ENCODE measurements around the gene IL5RA. TPM values are rescaled to one million over a fixed set of nuclear protein-coding genes. Genes with fewer than 3 reads are reported as not detected.

The IL5RA gene
- total and polyA plus RNA-seq, 2 experiments from 2014 or later: 1.5 TPM; not detected in 1

- H3K4me3 ChIP-seq: no peak overlapping the region
- TF ChIP-seq EZH2phosphoT487 (IDR thresholded peaks at IDR 0.05; ENCODE audit: low read depth, severe bottlenecking, unreplicated experiment) (no peak), CTCF (IDR thresholded peaks at IDR 0.05; ENCODE audit: poor library complexity) (no peak), EZH2 (IDR thresholded peaks at IDR 0.05; ENCODE audit: borderline replicate concordance) (no peak)
- H3K36me3 ChIP-seq (replicated peaks; ENCODE audit: insufficient read depth, low read depth): no peaks in the 10 kb centered on the region
- H3K9me3 ChIP-seq (ENCODE audit: low read depth): no peaks in the 10 kb centered on the region
- H4K20me1 ChIP-seq (ENCODE audit: insufficient read depth, poor library complexity, severe bottlenecking): no peaks in the 10 kb centered on the region
- H2AFZ ChIP-seq: no peak overlapping the region
- no peaks in the 10 kb centered on the region for H3K27me3 ChIP-seq
- peaks cover 13% of the 10 kb centered on the region for H3K4me1 ChIP-seq (ENCODE audit: insufficient read depth)
- WGBS (ENCODE audit: low lambda C conversion rate, missing lambda C conversion rate): 78% methylated on average over 5 of the region's 5 CpGs
- H3K27ac ChIP-seq: no peak overlapping the region
- no peak for DNase-seq (ENCODE audit: low spot score)
- H3K79me2 ChIP-seq: peaks cover 49% of the 10 kb centered on the region
- H3K9me2 ChIP-seq (replicated peaks; ENCODE audit: insufficient read depth): no peaks in the 10 kb centered on the region
- no peak overlapping the region for H3K4me2 ChIP-seq
Observed at GRCh38 chr3:3129579-3129978, 19.4 kb upstream of the IL5RA start.

- Histone ChIP-seq H3K27ac (peak overlapping the region; percentile 97), H3K4me2 (peak overlapping the region; percentile 98), H3K27me3 (no peaks in the 10 kb centered on the region), H3K9me3 (ENCODE audit: low read depth) (no peaks in the 10 kb centered on the region), H3K4me3 (peak overlapping the region; percentile 77), H3K36me3 (replicated peaks; ENCODE audit: insufficient read depth, low read depth) (no peaks in the 10 kb centered on the region), H3K9me2 (replicated peaks; ENCODE audit: insufficient read depth) (no peaks in the 10 kb centered on the region), H2AFZ (peak overlapping the region; percentile 86), H3K79me2 (peaks cover 29% of the 10 kb centered on the region), H3K4me1 (ENCODE audit: insufficient read depth) (peaks cover 13% of the 10 kb centered on the region), H4K20me1 (ENCODE audit: insufficient read depth, poor library complexity, severe bottlenecking) (no peaks in the 10 kb centered on the region)
- 35% methylated on average over 20 of the region's 20 CpGs for WGBS (ENCODE audit: low lambda C conversion rate, missing lambda C conversion rate)
- peak; percentile 12 for DNase-seq (ENCODE audit: low spot score)
- no peak for TF ChIP-seq EZH2phosphoT487 (IDR thresholded peaks at IDR 0.05; ENCODE audit: low read depth, severe bottlenecking, unreplicated experiment)
- no peak for TF ChIP-seq EZH2 (IDR thresholded peaks at IDR 0.05; ENCODE audit: borderline replicate concordance)
- no peak for TF ChIP-seq CTCF (IDR thresholded peaks at IDR 0.05; ENCODE audit: poor library complexity)
Observed at GRCh38 chr3:3127432-3128010, 17.3 kb upstream of the IL5RA start.

- TF ChIP-seq CTCF (IDR thresholded peaks at IDR 0.05; ENCODE audit: poor library complexity) (no peak), EZH2phosphoT487 (IDR thresholded peaks at IDR 0.05; ENCODE audit: low read depth, severe bottlenecking, unreplicated experiment) (no peak), EZH2 (IDR thresholded peaks at IDR 0.05; ENCODE audit: borderline replicate concordance) (no peak)
- peaks cover 13% of the 10 kb centered on the region for H3K4me1 ChIP-seq (ENCODE audit: insufficient read depth)
- WGBS (ENCODE audit: low lambda C conversion rate, missing lambda C conversion rate): 2% methylated on average over 78 of the region's 100 CpGs
- H3K27ac ChIP-seq: peak within 1 kb of the TSS; percentile 97
- no peaks in the 10 kb centered on the region for H4K20me1 ChIP-seq (ENCODE audit: insufficient read depth, poor library complexity, severe bottlenecking)
- H3K27me3 ChIP-seq: no peaks in the 10 kb centered on the region
- peak within 1 kb of the TSS; percentile 86 for H2AFZ ChIP-seq
- no peaks in the 10 kb centered on the region for H3K36me3 ChIP-seq (replicated peaks; ENCODE audit: insufficient read depth, low read depth)
- H3K9me3 ChIP-seq (ENCODE audit: low read depth): no peaks in the 10 kb centered on the region
- H3K79me2 ChIP-seq: peaks cover 29% of the 10 kb centered on the region
- peak within 1 kb of the TSS; percentile 98 for H3K4me2 ChIP-seq
- H3K9me2 ChIP-seq (replicated peaks; ENCODE audit: insufficient read depth): no peaks in the 10 kb centered on the region
- peak within 1 kb of the TSS; percentile 77 for H3K4me3 ChIP-seq
- peak; percentile 99 for DNase-seq (ENCODE audit: low spot score)
Observed at GRCh38 chr3:3126477-3127431, 16.6 kb upstream of the IL5RA start, which contains the start of gene TRNT1. Gene TRNT1, plus strand, starts transcription at chr3:3126940. Its CDS starts 2,101 bp downstream, at chr3:3129041.

Data from hepatocyte (in vitro differentiated cells).